Measurements from ENCODE around the gene PLEKHJ1.
A peak's percentile ranks its signal among the peaks of the same experiment; 100 is the strongest.

The PLEKHJ1 gene

GRCh38 chr19:2255112-2255845 lies 19.1 kb upstream of the PLEKHJ1 start:
- TF ChIP-seq CTCF (IDR thresholded peaks at IDR 0.05; ENCODE audit: low read depth, low read length), result no peak
- no peak overlapping the region for H3K4me3 ChIP-seq (ENCODE audit: low read depth, low read length)

GRCh38 chr19:2254064-2254872 lies 18.1 kb upstream of the PLEKHJ1 start:
- peak; percentile 38 for TF ChIP-seq CTCF (IDR thresholded peaks at IDR 0.05; ENCODE audit: low read depth, low read length)
- no peak overlapping the region for H3K4me3 ChIP-seq (ENCODE audit: low read depth, low read length)

- no peak for TF ChIP-seq CTCF (IDR thresholded peaks at IDR 0.05; ENCODE audit: low read depth, low read length)
- no peak overlapping the region for H3K4me3 ChIP-seq (ENCODE audit: low read depth, low read length)
These were observed 17.3 kb upstream of the PLEKHJ1 start for GRCh38 chr19:2253106-2254063.

- TF ChIP-seq CTCF (IDR thresholded peaks at IDR 0.05; ENCODE audit: low read depth, low read length), result no peak
- no peak overlapping the region for H3K4me3 ChIP-seq (ENCODE audit: low read depth, low read length)
These were observed 16.6 kb upstream of the PLEKHJ1 start for GRCh38 chr19:2252797-2253105.

GRCh38 chr19:2252055-2252796 lies 16.1 kb upstream of the PLEKHJ1 start:
- TF ChIP-seq CTCF (IDR thresholded peaks at IDR 0.05; ENCODE audit: low read depth, low read length), result no peak
- no peak overlapping the region for H3K4me3 ChIP-seq (ENCODE audit: low read depth, low read length)

GRCh38 chr19:2251106-2252054 lies 15.3 kb upstream of the PLEKHJ1 start:
- TF ChIP-seq CTCF (IDR thresholded peaks at IDR 0.05; ENCODE audit: low read depth, low read length), result no peak
- no peak overlapping the region for H3K4me3 ChIP-seq (ENCODE audit: low read depth, low read length)
